Right lobe of liver (tissue), 6 donors: ENCODE data around the gene FKBP7. TPM values are rescaled to one million over a fixed set of nuclear protein-coding genes. Genes with fewer than 3 reads are reported as not detected.
A peak's percentile ranks its signal among the peaks of the same experiment; 100 is the strongest.

Experiments
- ATAC-seq, 4 donors: fragments of 200-7000 bp; cut with Tn5 transposase; one replicate each; pipeline ENCODE4 v1.9.1; 2020; ENCODE audit warnings: mild to moderate bottlenecking in 4 of 4, moderate library complexity in 4 of 4
- DNase-seq, 3 donors: peaks; one replicate each; pipeline ENCODE4 v3.0.0-alpha.2; 2020
- H3K27ac ChIP-seq, 3 donors: fragments of 200-600 bp; one replicate each; pipeline ENCODE4 v1.8.0; 2022
- H3K27me3 ChIP-seq, 2 donors: fragments of 200-600 bp; one replicate each; pipeline ENCODE4 v1.8.0; 2022
- H3K36me3 ChIP-seq, 4 donors: fragments of 200-600 bp; sonication (generic) in 1 of 4; one replicate each; pipeline versions ENCODE4 v1.5.1 to v1.8.0; 2017 to 2022; ENCODE audit warnings: control low read depth in 1 of 4
- H3K4me1 ChIP-seq, 4 donors: fragments of 200-600 bp; sonication (generic) in 1 of 4; one replicate each; pipeline versions ENCODE4 v1.5.1 to v1.8.0; 2017 to 2022; ENCODE audit warnings: control low read depth in 1 of 4
- H3K4me3 ChIP-seq, 3 donors: fragments of 200-600 bp; one replicate each; pipeline ENCODE4 v1.8.0; 2022
- H3K9me3 ChIP-seq, 4 donors: fragments of 200-600 bp; sonication (generic) in 1 of 4; one replicate each; pipeline versions ENCODE4 v1.5.1 to v1.8.0; 2017 to 2022; ENCODE audit warnings: control low read depth in 1 of 4
- POLR2A ChIP-seq: fragments of 450-650 bp; IDR thresholded peaks from one replicate; pipeline ENCODE4 v1.6.1; 2017; ENCODE audit warnings: antibody characterized with exemption, mild to moderate bottlenecking
- WGBS: methylation state at CpG from one replicate; pipeline ENCODE4 v1.1.6; 2018; ENCODE audit warnings: low coverage, low lambda C conversion rate; ENCODE audit not compliant: insufficient coverage; ENCODE audit errors: missing lambda C conversion rate; 5-methylcytosine and 5-hydroxymethylcytosine counted together
- intact Hi-C, 2 donors: fragments of 100-400 bp; cut with DNase I; formaldehyde crosslinking; loops; one replicate each; pipeline versions ENCODE4 v1.11.2 to v1.14.1; 2022
- total RNA-seq, 6 experiments: library from RNA; depleted of rRNA in 2 of 6; stranded (reverse); fragments of >200 nt in 2 of 6; fragmentation: NEBNext Ultra II Directional in 3 of 6; extraction: Animal tissue kit (Norgen Biotek cat#: 25700) in 3 of 6; gene quantifications; one replicate each; pipeline versions ENCODE4 v1.1.0 to v1.2.4, GENCODE V29; 2016 to 2023
- TF ChIP-seq, protein P1 (sequence below), 4 donors: fragments of 200-600 bp in 3 of 4; fragments of 450-650 bp in 1 of 4; IDR thresholded peaks; one replicate each; pipeline versions ENCODE4 v1.5.1 to v1.8.0; 2016 to 2022; ENCODE audit warnings: antibody characterized with exemption in 4 of 4, mild to moderate bottlenecking in 2 of 4
- donor health status: DM: no; HTN: yes; CAD: no.
- donor health status: DM: no; HTN: no; CAD: no.
- donor health status: DM: no; HTN: no; CAD: no.
- donor health status: DM: no; HTN: yes; CAD: no.
- donor health status: DM: no; HTN: yes; CAD: no.

FKBP7 gene
- total RNA-seq, 6 experiments from 2014 or later, result 2.5 to 12.7 (median 4.8) TPM

DNA sequence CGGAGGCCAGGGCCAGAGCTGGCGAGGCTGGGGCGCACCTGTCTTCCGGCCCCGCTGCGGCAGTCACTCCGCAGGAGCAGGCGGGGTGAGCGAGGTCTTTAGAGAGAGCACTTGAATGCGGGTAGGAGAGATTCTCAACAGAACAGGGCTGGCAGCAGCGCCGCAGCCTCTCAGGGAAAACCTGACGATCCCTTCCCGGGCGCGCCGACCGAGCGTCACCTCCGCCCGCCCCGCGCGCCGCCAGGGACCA, 28.0 kb downstream of the FKBP7 start:
- H3K9me3 ChIP-seq, result no peaks in the 10 kb centered on the region
- WGBS, result 0% methylated on average over 8 of the region's 25 CpGs
- no peak for TF ChIP-seq POLR2A
- TF ChIP-seq, protein P1, sequence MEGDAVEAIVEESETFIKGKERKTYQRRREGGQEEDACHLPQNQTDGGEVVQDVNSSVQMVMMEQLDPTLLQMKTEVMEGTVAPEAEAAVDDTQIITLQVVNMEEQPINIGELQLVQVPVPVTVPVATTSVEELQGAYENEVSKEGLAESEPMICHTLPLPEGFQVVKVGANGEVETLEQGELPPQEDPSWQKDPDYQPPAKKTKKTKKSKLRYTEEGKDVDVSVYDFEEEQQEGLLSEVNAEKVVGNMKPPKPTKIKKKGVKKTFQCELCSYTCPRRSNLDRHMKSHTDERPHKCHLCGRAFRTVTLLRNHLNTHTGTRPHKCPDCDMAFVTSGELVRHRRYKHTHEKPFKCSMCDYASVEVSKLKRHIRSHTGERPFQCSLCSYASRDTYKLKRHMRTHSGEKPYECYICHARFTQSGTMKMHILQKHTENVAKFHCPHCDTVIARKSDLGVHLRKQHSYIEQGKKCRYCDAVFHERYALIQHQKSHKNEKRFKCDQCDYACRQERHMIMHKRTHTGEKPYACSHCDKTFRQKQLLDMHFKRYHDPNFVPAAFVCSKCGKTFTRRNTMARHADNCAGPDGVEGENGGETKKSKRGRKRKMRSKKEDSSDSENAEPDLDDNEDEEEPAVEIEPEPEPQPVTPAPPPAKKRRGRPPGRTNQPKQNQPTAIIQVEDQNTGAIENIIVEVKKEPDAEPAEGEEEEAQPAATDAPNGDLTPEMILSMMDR (IDR thresholded peaks at IDR 0.05), result no peak
- peak overlapping the region; percentile 72 to 88 (median 88) for H3K4me3 ChIP-seq
- no peak for ATAC-seq
- peak overlapping the region; percentile 92 to 98 (median 93) for H3K27ac ChIP-seq
- peaks cover 0 to 28% (median 12%) of the 10 kb centered on the region in 4 donors for H3K36me3 ChIP-seq
- peaks cover 0 to 16% (median 6%) of the 10 kb centered on the region in 4 donors for H3K4me1 ChIP-seq
- intact Hi-C loops, result no loop called here
- no peak for DNase-seq
- H3K27me3 ChIP-seq, result no peaks in the 10 kb centered on the region

DNA sequence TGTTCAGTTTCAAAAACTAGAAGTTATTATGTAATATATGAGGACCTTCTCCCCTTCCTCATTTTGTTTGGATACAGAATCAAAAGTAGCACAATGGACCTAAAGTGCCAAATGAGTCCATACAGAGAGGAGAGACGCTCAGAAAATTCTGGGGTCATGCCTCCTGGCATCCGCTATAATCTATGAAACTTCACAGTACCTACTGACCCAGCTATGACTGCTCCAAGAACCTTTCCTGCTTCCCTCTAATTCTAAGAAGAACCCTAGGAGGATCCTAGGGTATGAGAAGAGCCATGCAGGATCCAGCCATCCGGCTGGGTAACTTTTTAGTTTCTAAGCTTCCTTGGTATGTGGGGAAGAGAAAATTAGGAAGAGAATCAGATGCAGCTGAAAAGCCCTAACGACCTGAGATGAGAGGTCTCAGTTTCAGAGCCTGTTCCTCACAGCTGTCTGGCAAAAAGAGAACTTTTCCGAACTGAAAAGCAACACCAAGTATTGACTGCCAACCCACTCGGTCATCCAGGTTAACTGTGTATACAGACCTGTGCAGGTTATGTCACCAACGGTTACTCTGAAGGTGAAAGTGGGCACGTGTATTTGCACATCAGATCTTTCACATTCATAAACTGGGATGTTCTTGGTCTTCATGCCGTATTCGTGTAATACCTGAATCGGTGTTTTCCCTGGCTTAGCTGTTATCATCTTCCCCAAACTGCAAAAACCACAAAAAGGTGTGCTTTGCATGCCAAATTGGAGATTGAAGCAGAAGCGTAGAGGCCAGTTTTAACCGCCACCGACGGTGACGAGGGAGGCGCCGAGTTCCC, 28.5 kb downstream of the FKBP7 start:
- Histone ChIP-seq H3K9me3 (no peaks in the 10 kb centered on the region), H3K27ac (peak overlapping the region; percentile 92 to 98 (median 93)), H3K4me3 (peak overlapping the region; percentile 72 to 88 (median 88)), H3K36me3 (peaks cover 0 to 33% (median 12%) of the 10 kb centered on the region in 4 donors), H3K4me1 (peaks cover 0 to 16% (median 6%) of the 10 kb centered on the region in 4 donors), H3K27me3 (no peaks in the 10 kb centered on the region)
- peak; percentile 13 to 47 (median 24) for ATAC-seq
- DNase-seq, result peak in 1 of 3 donors; percentile 79
- intact Hi-C loops, result no loop called here
- no peak for TF ChIP-seq POLR2A
- TF ChIP-seq, protein P1 (IDR thresholded peaks at IDR 0.05), result no peak
- WGBS, result 4% methylated on average over 18 of the region's 18 CpGs

DNA sequence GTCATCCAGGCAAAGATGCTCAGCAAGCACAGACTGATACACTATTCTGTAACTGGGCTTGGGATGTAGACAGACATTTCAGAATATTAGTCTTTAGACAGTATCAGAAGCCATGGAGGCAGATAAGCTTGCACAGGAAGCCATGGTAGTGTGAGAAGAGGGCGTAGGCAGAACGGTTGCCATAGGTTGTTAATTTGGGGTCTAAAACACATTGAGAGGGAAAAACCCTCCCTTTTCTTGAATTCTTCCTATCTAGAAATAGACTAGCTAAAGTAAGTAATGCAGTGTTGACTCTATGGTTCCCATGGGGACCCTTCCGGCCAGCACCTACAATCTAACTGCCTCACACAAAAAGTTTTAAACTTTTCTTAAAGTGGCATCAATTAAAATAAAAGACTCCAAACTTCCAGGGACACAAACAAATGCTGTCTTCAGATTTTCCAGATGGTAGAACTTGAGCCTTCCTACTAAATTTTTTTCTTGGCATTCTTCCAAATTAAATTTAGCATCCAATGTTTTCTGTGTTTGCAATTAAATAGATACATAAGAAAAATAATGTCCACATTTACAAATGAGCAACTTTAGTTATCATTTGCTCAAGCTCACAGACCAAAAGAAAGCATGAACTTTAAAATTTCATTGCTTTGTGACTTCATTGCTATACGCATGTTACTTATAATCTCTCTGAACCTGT, 29.3 kb downstream of the FKBP7 start:
- intact Hi-C loops, result no loop called here
- no peak for TF ChIP-seq POLR2A
- TF ChIP-seq, protein P1 (IDR thresholded peaks at IDR 0.05), result no peak
- Histone ChIP-seq H3K9me3 (no peaks in the 10 kb centered on the region), H3K4me1 (peaks cover 0 to 16% (median 6%) of the 10 kb centered on the region in 4 donors), H3K36me3 (peaks cover 0 to 41% (median 15%) of the 10 kb centered on the region in 4 donors), H3K27ac (peak overlapping the region in 2 of 3 donors; percentile 92 to 98), H3K27me3 (no peaks in the 10 kb centered on the region), H3K4me3 (peak overlapping the region in 2 of 3 donors; percentile 88)
- ATAC-seq (no peak), DNase-seq (no peak)
- 56% methylated on average over 4 of the region's 4 CpGs for WGBS

DNA sequence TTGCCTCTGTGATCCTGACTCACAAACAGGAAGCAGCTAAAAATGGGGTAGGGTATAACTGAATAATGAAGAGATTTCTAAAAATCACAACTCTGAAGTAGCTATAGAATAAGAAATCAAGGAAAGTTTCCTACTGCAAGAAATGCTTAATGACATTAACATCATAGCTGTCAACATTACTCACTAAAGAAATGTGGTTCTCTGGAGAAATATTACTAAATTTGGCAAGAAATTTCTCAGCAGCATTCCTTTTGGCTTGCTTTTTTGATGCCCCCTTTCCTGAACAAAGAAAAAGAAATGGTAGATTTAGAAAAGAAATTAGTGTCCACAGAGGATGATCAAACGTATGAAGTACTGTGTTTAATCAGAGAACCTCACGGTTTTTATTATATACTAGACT, 37.0 kb downstream of the FKBP7 start:
- WGBS, result 88% methylated on average over 2 of the region's 2 CpGs
- Histone ChIP-seq H3K4me1 (no peaks in the 10 kb centered on the region), H3K27me3 (no peaks in the 10 kb centered on the region), H3K4me3 (no peak overlapping the region), H3K36me3 (peaks cover 0 to 72% (median 27%) of the 10 kb centered on the region in 4 donors), H3K27ac (no peak overlapping the region), H3K9me3 (no peaks in the 10 kb centered on the region)
- TF ChIP-seq POLR2A, result no peak
- TF ChIP-seq, protein P1 (IDR thresholded peaks at IDR 0.05), result no peak
- DNase-seq, result no peak
- no peak for ATAC-seq
- intact Hi-C loops, result no loop called here
